SK-N-SH (cell line): ENCODE measurements around the gene SLC39A7. TPM values are rescaled to one million over a fixed set of nuclear protein-coding genes. Genes with fewer than 3 reads are reported as not detected.

Experiments used
- CTCF ChIA-PET: fragments of 300-600, 350-600 bp; formaldehyde crosslinking; extraction: SDS; loops from one replicate; lab custom pipeline; 2021; lab: Yijun Ruan, JAX
- POLR2A ChIA-PET: fragments of 350-600 bp; sonication (Branson Sonifier 250); formaldehyde crosslinking; extraction: SDS; loops from one replicate; lab custom pipeline; 2020; ENCODE audit warnings: antibody characterized with exemption, inconsistent platforms; lab: Yijun Ruan, JAX
- DNase-seq: peaks from one replicate; pipeline ENCODE4 v3.0.0; 2012
- H2AFZ ChIP-seq: fragments of 200-600 bp; sonication (generic); 2 replicates; pipeline ENCODE4 v1.8.1; 2016; ENCODE audit warnings: antibody characterized with exemption, mild to moderate bottlenecking, low read depth
- H3F3A ChIP-seq: fragments of 200-600 bp; sonication (generic); replicated peaks from 2 replicates; pipeline ENCODE3; 2016; ENCODE audit warnings: antibody characterized with exemption, mild to moderate bottlenecking; ENCODE audit not compliant: insufficient read depth
- H3K27ac ChIP-seq, 2 experiments: fragments of 200-500 bp in 1 of 2; fragments of 200-600 bp in 1 of 2; sonication (Bioruptor generic) in 1 of 2; sonication (generic), shearing (Covaris generic) in 1 of 2; 2 replicates each; pipeline versions ENCODE4 v1.5.1 to v1.6.1; 2014 to 2016; ENCODE audit warnings: low read depth in 2 of 2, inconsistent platforms in 1 of 2, low read length in 1 of 2, mild to moderate bottlenecking in 1 of 2, mixed read lengths in 1 of 2
- H3K27me3 ChIP-seq: fragments of 200-600 bp; sonication (generic), shearing (Covaris generic); 2 replicates; pipeline ENCODE4 v1.6.1; 2016; ENCODE audit warnings: mixed run types; ENCODE audit not compliant: insufficient read depth
- H3K36me3 ChIP-seq, 2 experiments: fragments of 200-500 bp in 1 of 2; fragments of 200-600 bp in 1 of 2; sonication (Bioruptor generic) in 1 of 2; sonication (generic) in 1 of 2; replicated peaks in 1 of 2; 2 replicates each; pipeline versions ENCODE3 to v1.5.1; 2014 to 2016; ENCODE audit warnings: low read length in 1 of 2, mild to moderate bottlenecking in 1 of 2; ENCODE audit not compliant: insufficient read depth in 2 of 2, control insufficient read depth in 1 of 2
- H3K4me1 ChIP-seq, 2 experiments: fragments of 200-500 bp in 1 of 2; fragments of 200-600 bp in 1 of 2; sonication (Bioruptor generic) in 1 of 2; sonication (generic), shearing (Covaris generic) in 1 of 2; 2 replicates each; pipeline versions ENCODE4 v1.5.1 to v1.6.1; 2014 to 2016; ENCODE audit warnings: low read depth in 1 of 2, low read length in 1 of 2, mixed run types in 1 of 2; ENCODE audit not compliant: insufficient read depth in 2 of 2, control insufficient read depth in 1 of 2
- H3K4me2 ChIP-seq: fragments of 200-600 bp; sonication (generic), shearing (Covaris generic); 2 replicates; pipeline ENCODE4 v1.6.1; 2017; ENCODE audit warnings: mixed run types
- H3K4me3 ChIP-seq, 2 experiments: fragments of 200-500 bp in 1 of 2; fragments of 200-600 bp in 1 of 2; sonication (Bioruptor generic) in 1 of 2; sonication (generic), shearing (Covaris generic) in 1 of 2; 2 replicates each; pipeline versions ENCODE4 v1.5.1 to v1.8.1; 2014 to 2016; ENCODE audit warnings: low read depth in 2 of 2, inconsistent platforms in 1 of 2, low read length in 1 of 2, mild to moderate bottlenecking in 1 of 2, mixed read lengths in 1 of 2, moderate library complexity in 1 of 2
- H3K79me2 ChIP-seq: fragments of 200-600 bp; sonication (generic); 2 replicates; pipeline ENCODE4 v1.8.1; 2017; ENCODE audit warnings: mild to moderate bottlenecking; ENCODE audit not compliant: insufficient read depth
- H3K9ac ChIP-seq: fragments of 200-600 bp; sonication (generic); 2 replicates; pipeline ENCODE4 v1.6.1; 2017; ENCODE audit warnings: mixed run types
- H3K9me2 ChIP-seq: fragments of 200-600 bp; sonication (generic); 2 replicates; pipeline ENCODE4 v1.6.1; 2017; ENCODE audit warnings: mixed run types
- H3K9me3 ChIP-seq: fragments of 200-600 bp; sonication (generic); 2 replicates; pipeline ENCODE4 v1.6.1; 2017; ENCODE audit warnings: mixed run types, mild to moderate bottlenecking, moderate library complexity
- H4K20me1 ChIP-seq: fragments of 200-600 bp; sonication (generic); 2 replicates; pipeline ENCODE4 v1.6.1; 2017; ENCODE audit warnings: mild to moderate bottlenecking, mixed run types; ENCODE audit not compliant: insufficient read depth
- CHD2 ChIP-seq: fragments of 150-350 bp; IDR thresholded peaks from 2 replicates; pipeline ENCODE4 v1.6.1; 2018; ENCODE audit warnings: low read length; ENCODE audit not compliant: partially characterized antibody
- CTCF ChIP-seq: fragments of 200-600 bp; sonication (generic); IDR thresholded peaks from 2 replicates; pipeline ENCODE4 v1.6.1; 2017; ENCODE audit warnings: antibody characterized with exemption, mild to moderate bottlenecking, moderate library complexity
- EP300 ChIP-seq, 2 experiments: IDR thresholded peaks; 2 replicates each; pipeline versions ENCODE4 v1.4.0 to v1.6.1; 2012; ENCODE audit warnings: borderline replicate concordance in 1 of 2, low read depth in 1 of 2, low read length in 1 of 2
- GABPA ChIP-seq: IDR thresholded peaks from 2 replicates; pipeline ENCODE4 v1.4.0; 2012; ENCODE audit warnings: low read depth, mild to moderate bottlenecking
- IRF3 ChIP-seq: fragments of 150-350 bp; IDR thresholded peaks from 2 replicates; pipeline ENCODE4 v1.6.1; 2016; ENCODE audit warnings: mild to moderate bottlenecking, low read depth, low read length
- MAX ChIP-seq: IDR thresholded peaks from 2 replicates; pipeline ENCODE4 v1.4.0; 2012; ENCODE audit warnings: low read depth
- MEF2A ChIP-seq: IDR thresholded peaks from 2 replicates; pipeline ENCODE4 v1.4.0; 2012; ENCODE audit warnings: low read depth, borderline replicate concordance
- MXI1 ChIP-seq: IDR thresholded peaks from 2 replicates; pipeline ENCODE4 v1.6.1; 2012; ENCODE audit warnings: mild to moderate bottlenecking, low read depth, low read length, improper control_type of control experiment
- NFIC ChIP-seq: IDR thresholded peaks from 2 replicates; pipeline ENCODE4 v1.4.0; 2012; ENCODE audit warnings: borderline replicate concordance
- NRF1 ChIP-seq: IDR thresholded peaks from 2 replicates; pipeline ENCODE4 v1.6.1; 2012; ENCODE audit warnings: low read depth, mild to moderate bottlenecking, low read length
- POLR2AphosphoS5 ChIP-seq: IDR thresholded peaks from 2 replicates; pipeline ENCODE4 v1.6.1; 2012; ENCODE audit warnings: low read depth, low read length
- RAD21 ChIP-seq: IDR thresholded peaks from 2 replicates; pipeline ENCODE4 v1.6.1; 2012; ENCODE audit warnings: mild to moderate bottlenecking, low read length
- RCOR1 ChIP-seq: fragments of 150-350 bp; IDR thresholded peaks from 2 replicates; pipeline ENCODE4 v1.6.1; 2017; ENCODE audit warnings: antibody characterized with exemption, low read length
- RFX5 ChIP-seq: IDR thresholded peaks from 2 replicates; pipeline ENCODE4 v1.6.1; 2012; ENCODE audit warnings: mild to moderate bottlenecking, improper control_type of control experiment, low read length
- RXRA ChIP-seq: IDR thresholded peaks from 2 replicates; pipeline ENCODE4 v1.4.0; 2012; ENCODE audit warnings: low read depth, mild to moderate bottlenecking, borderline replicate concordance
- SIN3A ChIP-seq: IDR thresholded peaks from 2 replicates; pipeline ENCODE4 v1.6.1; 2012; ENCODE audit warnings: low read depth, mild to moderate bottlenecking, low read length, moderate library complexity, borderline replicate concordance
- SMC3 ChIP-seq: IDR thresholded peaks from 2 replicates; pipeline ENCODE4 v1.6.1; 2012; ENCODE audit warnings: low read depth, low read length, improper control_type of control experiment
- TAF1 ChIP-seq: IDR thresholded peaks from 2 replicates; pipeline ENCODE4 v1.6.1; 2012; ENCODE audit warnings: low read depth, mild to moderate bottlenecking, low read length, moderate library complexity, borderline replicate concordance
- TCF12 ChIP-seq: IDR thresholded peaks from 2 replicates; pipeline ENCODE4 v1.4.0; 2012
- WGBS: methylation state at CpG from one replicate; pipeline ENCODE4 v1.1.6; 2017; ENCODE audit warnings: low lambda C conversion rate; 5-methylcytosine and 5-hydroxymethylcytosine counted together
- polyA plus RNA-seq, 3 experiments: library from polyadenylated mRNA; depleted of rRNA; stranded (reverse); fragments of >200 nt; gene quantifications; 2 replicates each; pipeline ENCODE4 v1.2.3, GENCODE V29; 2012

SLC39A7 gene
- polyA plus RNA-seq, 1 of the 3 experiments (the other 2 are of a cell fraction): 129 TPM

- no peak overlapping the region for H3K9ac ChIP-seq
- H3K9me2 ChIP-seq: no peaks in the 10 kb centered on the region
- no peak overlapping the region for H2AFZ ChIP-seq
- no peaks in the 10 kb centered on the region for H3K9me3 ChIP-seq
- H3K27ac ChIP-seq: no peak overlapping the region
- H4K20me1 ChIP-seq: no peaks in the 10 kb centered on the region
- WGBS: 43% methylated on average over 14 of the region's 16 CpGs
- CTCF ChIA-PET: interaction anchor here (0.6 to 4.6 kb wide), 12 partner anchors 10 to 158 kb away, joined by 3 to 34 read pairs (median 4); no protein-coding TSS in a partner anchor
- peaks cover 0 to 3% of the 10 kb centered on the region in 2 experiments; a peak in 1 of 4 replicates for H3K4me1 ChIP-seq
- TF ChIP-seq SMC3: peak; percentile 10; the same call in 1 of the 2 replicates
- TF ChIP-seq RXRA: no peak
- TF ChIP-seq RAD21: peak; percentile 60
- TF ChIP-seq CHD2: no peak
- TF ChIP-seq IRF3: no peak
- no peak for TF ChIP-seq MEF2A
- TF ChIP-seq NFIC: no peak
- TF ChIP-seq GABPA: no peak
- no peak for TF ChIP-seq NRF1
- no peak for TF ChIP-seq RFX5
- TF ChIP-seq SIN3A: no peak
- peak; percentile 54 for TF ChIP-seq CTCF
- no peak for TF ChIP-seq TCF12
- TF ChIP-seq MXI1: no peak
- TF ChIP-seq EP300 (IDR thresholded peaks at IDR 0.05; ENCODE audit: borderline replicate concordance in 1 of 2, low read depth in 1 of 2, low read length in 1 of 2): no peak
- TF ChIP-seq MAX: no peak
- no peak for TF ChIP-seq TAF1
- no peak for TF ChIP-seq RCOR1
- TF ChIP-seq POLR2AphosphoS5: no peak
- POLR2A ChIA-PET: interaction anchor here (0.7 kb wide), 1 partner anchor 1498 kb away, joined by 6 read pairs; no protein-coding TSS in a partner anchor
- no peaks in the 10 kb centered on the region for H3F3A ChIP-seq
- H3K27me3 ChIP-seq: no peaks in the 10 kb centered on the region
- no peaks in the 10 kb centered on the region for H3K79me2 ChIP-seq
- no peak for DNase-seq
- H3K4me2 ChIP-seq: no peak overlapping the region
- H3K36me3 ChIP-seq: no peaks in the 10 kb centered on the region
- H3K4me3 ChIP-seq: no peak overlapping the region
Measured at GRCh38 chr6:33172688-33173534, 27.8 kb upstream of the SLC39A7 start.
